ENCODE data around the gene SIGLEC8.

GRCh38 chr19:51466723-51467122 lies 8.5 kb upstream of the SIGLEC8 start:
- TF ChIP-seq BHLHE40 (IDR thresholded peaks at IDR 0.05; ENCODE audit: borderline replicate concordance), result no peak
- TF ChIP-seq ELF4 (IDR thresholded peaks at IDR 0.05), result no peak
- no peak for TF ChIP-seq PKNOX1 (IDR thresholded peaks at IDR 0.05)
- TF ChIP-seq SUZ12 (IDR thresholded peaks at IDR 0.05), result no peak
- TF ChIP-seq ZNF384 (IDR thresholded peaks at IDR 0.05), result no peak
- TF ChIP-seq FOXM1 (IDR thresholded peaks at IDR 0.05; ENCODE audit: borderline replicate concordance), result no peak
- no peak for TF ChIP-seq SP1 (IDR thresholded peaks at IDR 0.05)
- TF ChIP-seq FOXA1 (IDR thresholded peaks at IDR 0.05), result no peak
- no peak for TF ChIP-seq HDGF (IDR thresholded peaks at IDR 0.05; ENCODE audit: borderline replicate concordance)
- TF ChIP-seq L3MBTL2 (conservative IDR thresholded peaks at IDR 0.05), result no peak
- TF ChIP-seq ARNT (IDR thresholded peaks at IDR 0.05), result no peak
- TF ChIP-seq CTBP1 (IDR thresholded peaks at IDR 0.05; ENCODE audit: borderline replicate concordance), result no peak
- TF ChIP-seq NFRKB (IDR thresholded peaks at IDR 0.05), result no peak
